ENCODE measurements around the gene LYL1.

DNA sequence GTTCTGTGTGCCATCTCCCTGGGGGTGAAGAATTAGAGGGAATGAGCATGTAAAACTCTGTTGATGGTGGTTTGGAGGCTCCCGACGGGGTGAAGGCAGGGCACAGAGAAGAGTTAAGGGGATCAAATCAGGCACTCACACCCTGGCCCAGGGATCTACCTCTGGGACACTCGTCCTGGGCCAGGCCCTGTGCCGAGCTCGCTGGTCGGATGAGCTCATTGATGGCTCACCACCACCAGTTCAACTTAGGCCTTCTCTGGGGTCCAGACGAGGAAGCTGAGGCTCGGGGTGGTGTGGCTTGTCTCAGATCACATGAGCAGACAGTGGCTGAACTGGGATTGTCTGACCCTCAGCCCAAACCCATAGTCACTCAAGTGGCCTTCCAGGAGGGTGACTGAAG is 17.0 kb upstream of the LYL1 start:
- TF ChIP-seq ZNF274 (IDR thresholded peaks at IDR 0.05; ENCODE audit: low read depth, low read length) (no peak), YY1 (IDR thresholded peaks at IDR 0.05; ENCODE audit: insufficient read depth, insufficient read length) (no peak)

All from NT2/D1 (cell line).